Measurements from ENCODE around the gene KPNA3.
"Not testable (repeated sequence)": the region's sequence is repeated elsewhere in the genome, so short reads cannot be mapped to it uniquely, and the experiment has no call there.

The KPNA3 gene

DNA sequence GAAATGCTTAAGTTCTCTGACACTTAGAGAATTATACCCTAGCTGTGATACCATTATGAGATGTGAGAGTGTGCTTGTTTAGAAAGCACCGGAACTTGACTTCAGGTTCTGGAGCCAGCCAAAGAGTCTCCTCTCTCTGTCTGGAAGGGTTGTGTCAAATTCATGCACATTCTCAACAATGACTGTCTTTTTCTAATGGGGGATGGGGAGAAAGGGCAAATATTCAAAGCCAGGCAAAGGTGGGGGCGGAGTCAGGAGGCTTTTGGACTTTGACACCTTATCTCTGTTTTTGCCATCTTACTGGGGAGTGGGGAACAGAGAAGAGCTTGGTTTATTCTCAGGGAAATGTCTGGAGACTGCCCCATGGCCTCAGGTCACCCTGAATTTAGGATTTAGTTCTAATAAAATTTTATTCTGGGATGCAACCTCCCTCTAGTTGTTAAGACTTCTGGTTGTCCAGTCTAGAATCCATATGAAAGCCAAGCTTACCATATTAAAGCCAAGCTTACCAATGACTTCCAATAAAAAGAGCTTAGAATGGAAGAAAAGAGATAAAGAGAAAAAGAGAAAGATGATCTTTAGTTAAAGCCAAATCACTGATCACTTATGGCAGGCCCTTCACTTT lies 28.2 kb upstream of the KPNA3 start:
- no peak for TF ChIP-seq SNAI2 (CRISPR knock-in tag; IDR thresholded peaks at IDR 0.05)
- TF ChIP-seq, protein P1, sequence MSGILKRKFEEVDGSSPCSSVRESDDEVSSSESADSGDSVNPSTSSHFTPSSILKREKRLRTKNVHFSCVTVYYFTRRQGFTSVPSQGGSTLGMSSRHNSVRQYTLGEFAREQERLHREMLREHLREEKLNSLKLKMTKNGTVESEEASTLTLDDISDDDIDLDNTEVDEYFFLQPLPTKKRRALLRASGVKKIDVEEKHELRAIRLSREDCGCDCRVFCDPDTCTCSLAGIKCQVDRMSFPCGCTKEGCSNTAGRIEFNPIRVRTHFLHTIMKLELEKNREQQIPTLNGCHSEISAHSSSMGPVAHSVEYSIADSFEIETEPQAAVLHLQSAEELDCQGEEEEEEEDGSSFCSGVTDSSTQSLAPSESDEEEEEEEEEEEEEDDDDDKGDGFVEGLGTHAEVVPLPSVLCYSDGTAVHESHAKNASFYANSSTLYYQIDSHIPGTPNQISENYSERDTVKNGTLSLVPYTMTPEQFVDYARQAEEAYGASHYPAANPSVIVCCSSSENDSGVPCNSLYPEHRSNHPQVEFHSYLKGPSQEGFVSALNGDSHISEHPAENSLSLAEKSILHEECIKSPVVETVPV (CRISPR knock-in tag; IDR thresholded peaks at IDR 0.05): no peak
- TF ChIP-seq RARB (CRISPR knock-in tag; IDR thresholded peaks at IDR 0.05): no peak
- TF ChIP-seq, protein P2, sequence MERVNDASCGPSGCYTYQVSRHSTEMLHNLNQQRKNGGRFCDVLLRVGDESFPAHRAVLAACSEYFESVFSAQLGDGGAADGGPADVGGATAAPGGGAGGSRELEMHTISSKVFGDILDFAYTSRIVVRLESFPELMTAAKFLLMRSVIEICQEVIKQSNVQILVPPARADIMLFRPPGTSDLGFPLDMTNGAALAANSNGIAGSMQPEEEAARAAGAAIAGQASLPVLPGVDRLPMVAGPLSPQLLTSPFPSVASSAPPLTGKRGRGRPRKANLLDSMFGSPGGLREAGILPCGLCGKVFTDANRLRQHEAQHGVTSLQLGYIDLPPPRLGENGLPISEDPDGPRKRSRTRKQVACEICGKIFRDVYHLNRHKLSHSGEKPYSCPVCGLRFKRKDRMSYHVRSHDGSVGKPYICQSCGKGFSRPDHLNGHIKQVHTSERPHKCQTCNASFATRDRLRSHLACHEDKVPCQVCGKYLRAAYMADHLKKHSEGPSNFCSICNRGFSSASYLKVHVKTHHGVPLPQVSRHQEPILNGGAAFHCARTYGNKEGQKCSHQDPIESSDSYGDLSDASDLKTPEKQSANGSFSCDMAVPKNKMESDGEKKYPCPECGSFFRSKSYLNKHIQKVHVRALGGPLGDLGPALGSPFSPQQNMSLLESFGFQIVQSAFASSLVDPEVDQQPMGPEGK (CRISPR knock-in tag; IDR thresholded peaks at IDR 0.05; ENCODE audit: borderline replicate concordance): no peak
- no peak for TF ChIP-seq ISL1 (CRISPR knock-in tag; IDR thresholded peaks at IDR 0.05)
- TF ChIP-seq CSDC2 (CRISPR knock-in tag; IDR thresholded peaks at IDR 0.05): no peak
- TF ChIP-seq ZFP3 (CRISPR knock-in tag; IDR thresholded peaks at IDR 0.05): no peak
- TF ChIP-seq ZFP30 (CRISPR knock-in tag; IDR thresholded peaks at IDR 0.05): no peak
- no peak for TF ChIP-seq ESRRG (CRISPR knock-in tag; IDR thresholded peaks at IDR 0.05)
- no peak for TF ChIP-seq OSR1 (CRISPR knock-in tag; IDR thresholded peaks at IDR 0.05)
- no peak for TF ChIP-seq TCF4 (CRISPR knock-in tag; IDR thresholded peaks at IDR 0.05; ENCODE audit: borderline replicate concordance)
- TF ChIP-seq TOX (CRISPR knock-in tag; IDR thresholded peaks at IDR 0.05; ENCODE audit: borderline replicate concordance): no peak
- ATAC-seq: no peak

DNA sequence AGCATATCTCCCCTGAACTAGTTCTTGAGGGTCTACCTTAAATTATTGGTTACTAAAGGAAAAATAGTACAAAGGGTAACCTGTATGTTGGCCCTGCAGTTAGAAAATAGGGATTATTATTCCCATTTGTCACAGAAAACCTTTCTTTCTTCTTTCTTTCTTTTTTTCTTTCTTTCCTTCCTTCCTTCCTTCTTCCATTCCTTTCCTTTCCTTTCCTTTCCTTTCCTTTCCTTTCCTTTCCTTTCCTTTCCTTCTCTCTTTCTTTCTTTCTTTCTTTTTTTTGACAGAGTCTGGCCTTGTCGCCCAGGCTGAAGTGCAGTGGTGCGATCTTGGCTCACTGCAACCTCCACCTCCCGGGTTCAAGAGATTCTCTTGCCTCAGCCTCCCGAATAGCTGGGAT lies 23.6 kb upstream of the KPNA3 start:
- ATAC-seq: not testable (repeated sequence)

DNA sequence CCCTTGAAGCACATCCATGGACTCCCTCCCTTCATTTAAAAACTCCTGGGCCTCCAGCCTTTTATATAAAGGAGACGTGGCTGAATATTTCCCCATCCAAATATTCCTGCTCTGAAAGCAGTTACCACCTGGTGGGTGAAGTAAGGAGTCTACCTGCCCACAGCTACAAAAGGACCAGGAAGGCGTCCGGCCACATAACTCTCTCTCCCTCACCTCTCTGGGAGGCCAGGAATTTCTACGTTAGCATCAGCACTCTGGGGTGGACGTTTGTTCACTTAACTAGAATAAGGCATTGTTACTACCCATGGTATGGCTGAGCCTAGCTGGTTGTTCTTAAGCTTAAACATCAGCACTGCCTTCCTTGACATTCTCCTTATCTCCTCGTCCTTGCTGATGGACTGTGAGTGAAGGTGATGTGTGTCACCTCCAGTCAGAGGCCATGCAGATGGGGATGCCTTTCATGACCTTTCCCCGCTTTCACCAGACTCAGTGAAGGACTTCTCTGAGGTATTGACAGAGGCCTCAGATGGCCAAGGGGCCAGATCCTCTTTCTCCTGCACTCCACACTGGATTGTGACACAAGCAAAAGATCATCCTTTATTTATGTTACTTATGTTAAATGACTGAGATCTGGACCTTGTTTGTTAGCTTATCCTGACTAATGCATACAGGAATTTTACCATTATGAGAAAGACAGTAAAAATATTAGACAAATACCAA lies 22.2 kb upstream of the KPNA3 start:
- TF ChIP-seq, protein P3, sequence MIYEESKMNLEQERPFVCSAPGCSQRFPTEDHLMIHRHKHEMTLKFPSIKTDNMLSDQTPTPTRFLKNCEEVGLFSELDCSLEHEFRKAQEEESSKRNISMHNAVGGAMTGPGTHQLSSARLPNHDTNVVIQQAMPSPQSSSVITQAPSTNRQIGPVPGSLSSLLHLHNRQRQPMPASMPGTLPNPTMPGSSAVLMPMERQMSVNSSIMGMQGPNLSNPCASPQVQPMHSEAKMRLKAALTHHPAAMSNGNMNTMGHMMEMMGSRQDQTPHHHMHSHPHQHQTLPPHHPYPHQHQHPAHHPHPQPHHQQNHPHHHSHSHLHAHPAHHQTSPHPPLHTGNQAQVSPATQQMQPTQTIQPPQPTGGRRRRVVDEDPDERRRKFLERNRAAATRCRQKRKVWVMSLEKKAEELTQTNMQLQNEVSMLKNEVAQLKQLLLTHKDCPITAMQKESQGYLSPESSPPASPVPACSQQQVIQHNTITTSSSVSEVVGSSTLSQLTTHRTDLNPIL (CRISPR knock-in tag; IDR thresholded peaks at IDR 0.05; ENCODE audit: low read depth): no peak
- TF ChIP-seq OSR1 (CRISPR knock-in tag; IDR thresholded peaks at IDR 0.05) (no peak), TCF4 (CRISPR knock-in tag; IDR thresholded peaks at IDR 0.05; ENCODE audit: borderline replicate concordance) (no peak), ZFP3 (CRISPR knock-in tag; IDR thresholded peaks at IDR 0.05) (no peak)
- no peak for ATAC-seq

DNA sequence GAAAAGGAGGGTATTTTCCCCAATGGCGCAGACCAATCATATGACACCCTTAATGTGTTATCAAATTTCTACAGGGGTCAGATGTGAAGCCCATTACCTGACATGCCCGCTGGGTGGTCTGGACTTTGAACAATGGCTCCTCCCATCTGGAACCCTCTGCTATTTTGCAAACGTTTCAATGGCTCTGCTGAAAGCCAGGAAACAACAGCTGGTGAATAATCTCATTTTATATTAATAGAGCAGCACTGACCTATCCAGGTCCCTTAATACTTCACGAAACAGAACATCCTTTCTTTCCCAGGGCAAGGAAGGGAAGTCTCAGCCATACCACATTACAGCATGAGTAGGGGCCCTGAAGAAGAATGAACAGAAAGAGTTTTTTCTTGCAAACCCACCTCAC lies 20.3 kb upstream of the KPNA3 start:
- TF ChIP-seq GLIS3 (CRISPR knock-in tag; IDR thresholded peaks at IDR 0.05): no peak
- ATAC-seq: no peak

DNA sequence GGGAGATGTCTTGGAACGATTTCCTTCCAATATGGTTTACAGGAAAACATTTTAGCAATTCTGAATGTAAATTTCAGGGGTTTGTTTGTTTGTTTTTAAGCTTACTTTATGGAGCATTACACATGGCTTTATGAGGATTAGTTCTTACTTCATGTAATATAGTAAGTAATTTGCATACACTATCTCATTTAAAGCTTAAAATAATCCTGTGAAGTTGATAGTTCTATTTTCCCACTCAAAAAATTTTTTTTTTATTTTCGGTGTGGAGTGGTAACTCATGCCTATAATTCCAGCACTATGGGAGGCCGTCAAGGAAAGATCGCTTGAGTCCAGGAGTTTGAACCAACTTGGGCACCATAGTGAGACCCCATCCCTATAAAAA lies 19.0 kb upstream of the KPNA3 start:
- ATAC-seq: no peak
- no peak for TF ChIP-seq ZNF8 (CRISPR knock-in tag; IDR thresholded peaks at IDR 0.05)
- no peak for TF ChIP-seq ISL1 (CRISPR knock-in tag; IDR thresholded peaks at IDR 0.05)
- no peak for TF ChIP-seq ARNTL (CRISPR knock-in tag; IDR thresholded peaks at IDR 0.05; ENCODE audit: borderline replicate concordance, low read depth)
- no peak for TF ChIP-seq ZFP3 (CRISPR knock-in tag; IDR thresholded peaks at IDR 0.05)
- no peak for TF ChIP-seq ZC3H10 (CRISPR knock-in tag; IDR thresholded peaks at IDR 0.05)
- TF ChIP-seq, protein P4, sequence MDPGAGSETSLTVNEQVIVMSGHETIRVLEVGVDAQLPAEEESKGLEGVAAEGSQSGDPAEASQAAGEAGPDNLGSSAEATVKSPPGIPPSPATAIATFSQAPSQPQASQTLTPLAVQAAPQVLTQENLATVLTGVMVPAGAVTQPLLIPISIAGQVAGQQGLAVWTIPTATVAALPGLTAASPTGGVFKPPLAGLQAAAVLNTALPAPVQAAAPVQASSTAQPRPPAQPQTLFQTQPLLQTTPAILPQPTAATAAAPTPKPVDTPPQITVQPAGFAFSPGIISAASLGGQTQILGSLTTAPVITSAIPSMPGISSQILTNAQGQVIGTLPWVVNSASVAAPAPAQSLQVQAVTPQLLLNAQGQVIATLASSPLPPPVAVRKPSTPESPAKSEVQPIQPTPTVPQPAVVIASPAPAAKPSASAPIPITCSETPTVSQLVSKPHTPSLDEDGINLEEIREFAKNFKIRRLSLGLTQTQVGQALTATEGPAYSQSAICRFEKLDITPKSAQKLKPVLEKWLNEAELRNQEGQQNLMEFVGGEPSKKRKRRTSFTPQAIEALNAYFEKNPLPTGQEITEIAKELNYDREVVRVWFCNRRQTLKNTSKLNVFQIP (CRISPR knock-in tag; IDR thresholded peaks at IDR 0.05; ENCODE audit: borderline replicate concordance, low read depth): no peak
- no peak for TF ChIP-seq TCF4 (CRISPR knock-in tag; IDR thresholded peaks at IDR 0.05; ENCODE audit: borderline replicate concordance)
- TF ChIP-seq, protein P1 (CRISPR knock-in tag; IDR thresholded peaks at IDR 0.05): no peak
- no peak for TF ChIP-seq SNAI2 (CRISPR knock-in tag; IDR thresholded peaks at IDR 0.05)
- TF ChIP-seq, protein P5, sequence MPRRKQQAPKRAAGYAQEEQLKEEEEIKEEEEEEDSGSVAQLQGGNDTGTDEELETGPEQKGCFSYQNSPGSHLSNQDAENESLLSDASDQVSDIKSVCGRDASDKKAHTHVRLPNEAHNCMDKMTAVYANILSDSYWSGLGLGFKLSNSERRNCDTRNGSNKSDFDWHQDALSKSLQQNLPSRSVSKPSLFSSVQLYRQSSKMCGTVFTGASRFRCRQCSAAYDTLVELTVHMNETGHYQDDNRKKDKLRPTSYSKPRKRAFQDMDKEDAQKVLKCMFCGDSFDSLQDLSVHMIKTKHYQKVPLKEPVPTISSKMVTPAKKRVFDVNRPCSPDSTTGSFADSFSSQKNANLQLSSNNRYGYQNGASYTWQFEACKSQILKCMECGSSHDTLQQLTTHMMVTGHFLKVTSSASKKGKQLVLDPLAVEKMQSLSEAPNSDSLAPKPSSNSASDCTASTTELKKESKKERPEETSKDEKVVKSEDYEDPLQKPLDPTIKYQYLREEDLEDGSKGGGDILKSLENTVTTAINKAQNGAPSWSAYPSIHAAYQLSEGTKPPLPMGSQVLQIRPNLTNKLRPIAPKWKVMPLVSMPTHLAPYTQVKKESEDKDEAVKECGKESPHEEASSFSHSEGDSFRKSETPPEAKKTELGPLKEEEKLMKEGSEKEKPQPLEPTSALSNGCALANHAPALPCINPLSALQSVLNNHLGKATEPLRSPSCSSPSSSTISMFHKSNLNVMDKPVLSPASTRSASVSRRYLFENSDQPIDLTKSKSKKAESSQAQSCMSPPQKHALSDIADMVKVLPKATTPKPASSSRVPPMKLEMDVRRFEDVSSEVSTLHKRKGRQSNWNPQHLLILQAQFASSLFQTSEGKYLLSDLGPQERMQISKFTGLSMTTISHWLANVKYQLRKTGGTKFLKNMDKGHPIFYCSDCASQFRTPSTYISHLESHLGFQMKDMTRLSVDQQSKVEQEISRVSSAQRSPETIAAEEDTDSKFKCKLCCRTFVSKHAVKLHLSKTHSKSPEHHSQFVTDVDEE (CRISPR knock-in tag; IDR thresholded peaks at IDR 0.05): no peak
- no peak for TF ChIP-seq GLIS3 (CRISPR knock-in tag; IDR thresholded peaks at IDR 0.05)
- TF ChIP-seq PPARA (CRISPR knock-in tag; IDR thresholded peaks at IDR 0.05; ENCODE audit: borderline replicate concordance): no peak
- no peak for TF ChIP-seq OSR1 (CRISPR knock-in tag; IDR thresholded peaks at IDR 0.05)
- TF ChIP-seq, protein P3 (CRISPR knock-in tag; IDR thresholded peaks at IDR 0.05; ENCODE audit: low read depth): no peak

Data from SK-N-SH treated with all-trans-retinoic acid at 6 μM for 48 hours (cell line).